Stimulated activated CD4-positive, alpha-beta T cell treated with anti-CD3 and anti-CD28 coated beads, Interleukin-2, amount 100 ng/mL, for 4 hours (primary cell): Measurements from ENCODE around the gene OR2D2.
"Not testable (repeated sequence)": the region's sequence is repeated elsewhere in the genome, so short reads cannot be mapped to it uniquely, and the experiment has no call there.

ENCODE experiments used
- DNase-seq: peaks from one replicate; pipeline ENCODE4 v3.0.0-alpha.2; 2020; ENCODE audit warnings: low read depth

OR2D2 gene, protein sequence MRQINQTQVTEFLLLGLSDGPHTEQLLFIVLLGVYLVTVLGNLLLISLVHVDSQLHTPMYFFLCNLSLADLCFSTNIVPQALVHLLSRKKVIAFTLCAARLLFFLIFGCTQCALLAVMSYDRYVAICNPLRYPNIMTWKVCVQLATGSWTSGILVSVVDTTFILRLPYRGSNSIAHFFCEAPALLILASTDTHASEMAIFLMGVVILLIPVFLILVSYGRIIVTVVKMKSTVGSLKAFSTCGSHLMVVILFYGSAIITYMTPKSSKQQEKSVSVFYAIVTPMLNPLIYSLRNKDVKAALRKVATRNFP

GRCh38 chr11:6892400-6892799 is at the start of gene OR2D2:
TSS of gene OR2D2 (minus strand) at chr11:6892500. CDS start at chr11:6892500, 0 bp downstream.
- DNase-seq = no peak

DNA sequence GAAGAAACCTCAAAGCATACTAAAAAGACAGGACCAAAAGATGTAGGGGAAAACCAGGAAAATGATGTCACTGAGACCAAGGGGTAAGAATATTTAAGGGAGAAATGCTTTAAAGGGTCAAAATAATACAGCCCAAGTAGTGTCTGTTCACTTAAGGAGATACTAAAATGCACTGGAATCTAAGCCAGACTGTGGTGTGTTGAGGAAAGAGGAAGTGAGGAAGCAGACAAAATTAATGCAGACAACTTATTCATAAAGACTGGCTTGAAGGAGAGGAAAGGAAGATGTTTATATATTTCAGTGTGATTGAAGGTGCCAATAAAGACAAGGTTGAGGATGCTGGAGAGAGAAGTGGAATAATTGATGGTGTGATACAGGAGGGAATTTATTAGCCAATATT is 49.7 kb upstream of the OR2D2 start:
- DNase-seq = no peak

DNA sequence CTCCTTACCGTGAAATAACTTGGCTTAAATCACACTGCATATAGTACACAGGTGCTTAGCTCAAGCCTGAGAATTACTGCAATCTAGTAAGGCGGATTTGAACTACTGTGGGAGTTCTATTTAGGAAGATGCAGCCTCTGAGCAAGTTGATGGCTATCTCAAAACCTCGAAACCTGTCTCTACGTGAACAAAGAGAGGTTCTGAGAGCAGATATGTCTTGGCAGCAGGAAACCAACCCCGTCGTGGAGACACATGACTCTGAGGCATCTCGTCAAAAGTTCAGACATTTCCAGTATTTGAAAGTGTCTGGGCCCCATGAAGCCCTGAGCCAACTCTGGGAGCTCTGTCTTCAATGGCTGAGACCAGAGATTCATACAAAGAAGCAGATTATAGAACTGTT is 39.8 kb upstream of the OR2D2 start:
- DNase-seq = no peak

DNA sequence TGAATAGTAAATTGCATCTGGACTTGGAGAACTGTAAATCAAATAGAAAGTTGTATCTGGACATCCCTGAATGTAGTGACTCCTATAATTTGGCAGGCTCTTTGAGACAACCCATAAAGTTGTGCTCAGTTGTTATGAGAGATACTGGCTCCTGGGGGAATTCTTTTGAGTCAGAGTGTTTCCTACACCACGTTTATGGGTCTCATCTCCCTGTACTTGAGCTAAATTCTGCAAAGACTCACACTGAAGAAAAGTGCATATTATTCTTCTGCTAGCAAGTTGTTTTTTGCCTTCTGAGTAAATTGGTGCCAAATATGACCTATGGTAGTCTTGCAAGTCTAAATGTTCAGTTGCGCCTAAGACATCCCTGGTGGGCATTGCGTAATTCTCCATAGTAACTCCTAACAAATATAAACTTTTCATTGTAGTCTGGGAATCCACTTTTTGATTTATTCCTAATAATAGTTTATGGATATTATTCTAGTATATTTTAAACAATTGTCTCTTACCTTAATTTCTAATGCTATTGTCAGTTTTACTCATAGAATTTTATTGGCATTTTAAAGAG is 38.9 kb upstream of the OR2D2 start:
- no peak for DNase-seq

DNA sequence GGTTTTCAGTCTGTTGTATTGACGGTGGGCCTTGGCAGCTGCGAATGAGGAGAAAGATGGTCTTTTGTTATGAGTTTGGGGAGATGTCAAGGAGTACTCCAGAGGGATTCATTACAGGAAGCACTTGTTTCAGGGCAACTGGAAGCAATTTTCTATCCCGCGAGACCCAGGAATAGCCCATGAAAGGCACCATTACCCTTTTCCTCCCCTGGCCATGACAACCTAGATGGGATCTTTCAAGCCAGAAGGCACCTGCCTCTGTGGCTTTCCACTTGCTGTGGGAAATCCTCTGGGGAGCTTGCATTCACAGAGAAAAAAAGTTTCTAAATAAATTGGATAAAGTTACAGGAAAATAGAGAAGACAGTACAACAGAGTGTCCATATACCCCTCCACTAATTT is 36.6 kb upstream of the OR2D2 start:
- no peak for DNase-seq

- DNase-seq = no peak
These were observed 34.8 kb upstream of the OR2D2 start for GRCh38 chr11:6927030-6927617.

DNA sequence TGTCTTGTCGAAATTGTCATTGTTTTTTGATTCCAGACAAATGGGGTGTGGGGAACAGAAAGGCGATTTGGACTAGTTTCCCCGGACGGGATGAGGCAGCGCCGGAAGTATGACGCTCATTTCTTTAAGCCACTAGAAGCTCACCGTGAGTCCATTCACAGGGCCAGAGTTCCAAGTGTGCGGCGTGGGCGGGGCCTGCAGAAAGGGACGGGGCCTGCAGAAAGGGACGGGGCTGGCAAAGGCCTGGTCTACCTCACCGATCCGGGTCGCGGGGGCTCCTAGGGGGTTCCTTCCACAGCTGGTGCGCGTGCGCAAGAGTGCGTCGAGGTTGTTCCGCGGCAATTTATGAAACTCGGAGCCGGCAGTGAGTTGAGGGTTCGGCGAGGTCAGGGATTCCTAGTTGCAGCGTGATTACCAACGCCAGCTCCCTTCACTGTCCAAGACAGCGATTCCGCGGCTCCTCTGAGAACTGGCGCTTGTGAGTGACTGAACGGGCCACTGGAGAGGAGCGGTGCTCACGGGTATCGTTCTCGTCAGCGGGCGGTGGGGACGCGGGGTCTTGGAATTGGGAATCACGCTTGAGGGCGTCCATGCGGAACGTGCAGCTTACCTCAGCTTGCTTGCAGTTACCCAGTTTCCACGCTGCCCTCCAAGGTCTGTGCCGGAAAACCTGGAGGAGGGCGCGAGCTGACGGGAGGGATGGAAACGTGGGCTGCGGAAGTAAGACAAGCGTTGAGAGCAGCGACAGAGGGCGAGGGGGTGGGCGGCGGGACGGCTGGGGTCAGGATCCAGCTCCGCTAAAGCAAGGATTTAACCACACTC is 34.1 kb upstream of the OR2D2 start, which contains the start of gene ZNF215:
ZNF215 (plus strand) TSS at position 219 of the 822 bp plus-strand sequence. CDS start 5,847 bp downstream, outside the sequence.
- DNase-seq = no peak

DNA sequence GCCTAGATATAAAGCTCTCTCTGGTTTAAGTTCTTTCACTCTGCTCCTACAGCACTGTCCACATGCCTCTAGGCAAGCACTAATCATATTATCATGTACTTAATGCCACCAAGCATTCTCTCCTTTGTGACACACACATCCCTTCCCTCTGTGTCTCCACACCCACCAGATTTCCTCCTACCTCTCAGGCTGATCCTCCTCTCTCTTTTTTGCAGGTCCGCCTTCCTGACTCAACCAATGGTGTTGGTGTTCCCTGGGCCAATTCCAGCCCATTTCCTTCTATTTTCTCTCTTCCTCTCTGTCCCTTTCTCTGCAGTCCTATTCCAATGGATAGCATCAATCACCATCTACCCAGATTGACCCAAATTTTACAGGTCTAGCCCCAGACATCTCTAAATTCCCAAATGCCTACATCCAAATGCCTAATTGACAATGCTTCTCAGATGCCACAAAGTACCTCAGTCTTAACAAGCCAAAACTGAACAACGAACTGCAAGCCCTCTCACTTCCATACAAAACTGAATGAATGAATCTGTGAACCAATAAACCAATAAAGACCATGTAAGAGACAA is 33.4 kb upstream of the OR2D2 start:
- DNase-seq = no peak

DNA sequence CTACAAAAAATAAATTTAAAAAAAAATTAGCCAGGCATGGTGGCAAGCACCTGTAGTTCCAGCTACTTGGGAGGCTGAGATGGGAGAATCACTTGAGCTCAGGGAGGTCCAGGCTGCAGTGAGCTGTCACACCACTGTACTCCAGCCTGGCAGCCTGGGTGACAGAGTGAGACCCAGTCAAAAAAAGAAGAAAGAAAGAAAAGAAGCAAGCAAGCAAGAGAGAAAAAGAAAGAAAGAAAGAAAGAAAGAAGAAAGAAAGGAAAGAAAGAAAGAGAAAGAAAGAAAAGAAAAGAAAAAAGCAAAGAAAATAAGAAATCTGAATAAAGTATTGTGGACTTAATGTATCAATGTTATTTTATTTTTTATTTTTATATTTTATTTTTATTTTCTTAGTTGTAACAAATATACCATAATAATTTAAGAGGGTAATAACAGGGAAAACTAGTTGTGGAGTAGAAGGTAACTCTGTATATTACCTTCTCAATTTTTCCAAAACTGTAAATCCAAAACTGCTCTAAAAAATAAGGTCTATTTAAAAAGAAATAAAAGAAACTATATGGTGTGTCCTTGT is 32.8 kb upstream of the OR2D2 start:
- DNase-seq = no peak

DNA sequence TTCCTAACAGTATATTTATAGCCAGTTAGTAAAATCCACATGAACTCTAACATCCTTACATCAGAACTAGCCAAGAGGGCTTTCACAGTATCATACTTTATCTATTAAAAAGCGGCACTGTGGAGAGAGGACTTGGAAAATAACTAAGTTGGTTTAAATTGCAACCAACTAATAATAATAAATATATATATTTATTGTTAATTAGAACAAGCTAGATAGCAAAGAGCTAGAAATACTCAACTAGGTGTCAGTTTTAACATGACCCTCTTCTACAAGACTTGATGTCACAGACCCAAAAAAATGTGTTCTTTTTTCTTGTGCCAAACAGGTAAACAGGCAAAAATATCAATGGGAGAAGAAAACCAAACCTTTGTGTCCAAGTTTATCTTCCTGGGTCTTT is 28.4 kb upstream of the OR2D2 start, which contains the start of gene OR2D3:
OR2D3 (plus strand) TSS at position 301 of the 400 bp plus-strand sequence; CDS start at position 301, 0 bp downstream.
- DNase-seq = no peak

DNA sequence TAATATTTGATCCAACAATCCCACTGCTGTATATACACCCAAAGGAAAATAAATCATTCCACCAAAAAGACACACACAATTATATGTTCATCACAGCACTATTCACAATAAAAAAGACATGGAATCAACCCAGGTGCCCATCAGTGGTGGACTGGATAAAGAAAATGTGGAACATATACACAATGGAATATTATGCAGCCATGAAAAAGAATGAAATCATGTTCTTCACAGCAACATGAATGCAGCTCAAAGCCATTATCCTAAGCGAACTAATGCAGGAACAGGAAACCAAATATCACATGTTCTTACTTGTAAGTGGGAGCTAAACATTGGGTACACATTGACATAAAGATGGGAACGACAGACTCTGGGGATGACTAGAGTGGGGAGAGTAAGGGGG is 27.4 kb upstream of the OR2D2 start:
- DNase-seq = no peak

- DNase-seq = no peak
These were observed 19.6 kb upstream of the OR2D2 start for GRCh38 chr11:6911948-6912347.

DNA sequence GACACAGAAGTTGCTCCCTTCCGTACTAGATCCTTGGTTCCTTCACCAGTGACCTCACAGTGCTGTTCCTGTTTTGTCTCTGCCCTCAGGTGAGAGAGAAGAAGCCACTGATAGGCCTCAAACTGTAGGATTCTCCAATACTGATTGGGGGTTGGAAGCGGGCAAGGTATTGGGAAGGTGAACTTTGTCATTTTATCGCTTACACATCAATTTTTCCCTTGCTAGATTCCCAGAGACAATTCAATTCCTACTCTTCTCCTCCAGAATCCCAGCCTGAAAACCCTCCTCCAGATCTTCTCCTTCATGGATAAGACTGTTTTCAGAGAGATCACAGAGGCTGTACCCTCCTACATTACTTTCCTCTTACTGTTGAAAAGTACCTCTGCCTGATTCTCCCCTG is 19.1 kb upstream of the OR2D2 start:
- no peak for DNase-seq

GRCh38 chr11:6904804-6905203 is 12.5 kb upstream of the OR2D2 start:
- DNase-seq = not testable (repeated sequence)

- DNase-seq = no peak
These were observed 8.2 kb upstream of the OR2D2 start for GRCh38 chr11:6900327-6900999.

GRCh38 chr11:6898911-6899310 is 6.6 kb upstream of the OR2D2 start:
- DNase-seq = no peak

DNA sequence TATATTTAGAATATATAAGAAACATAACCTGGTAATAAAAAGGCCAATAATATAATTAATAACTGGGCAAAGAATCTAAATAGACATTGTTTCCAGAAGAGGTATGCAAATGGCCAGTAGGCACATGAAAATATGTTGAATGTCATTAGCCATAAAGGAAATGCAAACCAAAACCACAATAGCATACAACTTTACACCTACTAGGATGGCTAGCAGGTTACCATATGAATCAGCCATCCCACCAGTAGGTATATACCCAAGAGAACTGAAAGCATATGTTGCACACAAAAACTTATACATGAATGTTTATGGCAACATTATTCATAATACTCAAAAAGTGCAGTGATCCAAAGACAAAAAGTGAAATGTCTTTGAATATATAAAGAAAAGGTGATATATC is 2.7 kb upstream of the OR2D2 start:
- no peak for DNase-seq

- no peak for DNase-seq
These were observed 1.8 kb upstream of the OR2D2 start for GRCh38 chr11:6894097-6894496.

DNA sequence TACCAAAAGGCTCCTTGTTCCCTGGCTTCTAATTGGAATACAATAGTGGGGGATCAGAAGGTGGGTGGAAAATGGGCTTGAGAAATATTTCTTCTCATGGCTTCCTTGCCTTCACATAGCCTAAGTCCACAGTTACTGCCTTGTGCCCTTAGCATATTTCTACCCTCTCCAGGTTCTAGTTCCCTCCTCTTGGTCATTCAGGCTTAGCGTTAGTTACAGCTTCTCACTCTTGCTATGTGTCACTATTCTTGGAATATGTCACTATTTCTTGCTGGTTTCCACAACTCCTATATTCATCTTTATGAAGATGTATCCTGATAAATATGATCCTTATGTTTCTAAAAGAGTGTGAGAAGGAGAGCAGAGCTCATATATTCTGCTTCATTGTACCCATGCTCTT is 2.5 kb downstream of the OR2D2 start:
- DNase-seq = no peak

DNA sequence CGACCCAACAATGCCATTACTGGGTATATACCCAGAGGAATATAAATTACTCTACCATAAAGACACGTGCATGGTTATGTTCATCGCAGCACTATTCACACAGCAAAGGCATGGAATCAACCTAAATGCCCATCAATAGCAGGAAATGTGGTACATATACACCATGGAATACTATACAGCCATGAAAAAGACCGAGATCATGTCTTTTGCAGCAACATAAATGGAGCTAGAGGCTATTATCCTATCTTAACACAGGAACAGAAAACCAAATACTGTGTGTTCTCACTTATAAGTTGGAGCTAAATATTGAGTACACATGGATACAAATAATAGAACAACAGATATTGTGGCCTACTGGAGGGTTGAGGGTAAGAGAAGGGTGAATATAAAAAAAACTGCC is 3.5 kb downstream of the OR2D2 start:
- no peak for DNase-seq

GRCh38 chr11:6887711-6888110 is 4.6 kb downstream of the OR2D2 start:
- not testable (repeated sequence) for DNase-seq
